Hepatocyte (in vitro differentiated cells): Measurements from ENCODE around the gene TFCP2L1.

Source experiments
- EZH2phosphoT487 ChIP-seq: fragments of 200-600 bp; sonication (generic); IDR thresholded peaks from one replicate; pipeline ENCODE4 v1.6.1; 2018; ENCODE audit warnings: antibody characterized with exemption, mild to moderate bottlenecking, low read depth, moderate library complexity; ENCODE audit not compliant: unreplicated experiment, severe bottlenecking
- TF ChIP-seq, protein P1 (sequence below): fragments of 200-600 bp; sonication (generic); IDR thresholded peaks from 2 replicates; pipeline ENCODE4 v1.5.1; 2016; ENCODE audit warnings: antibody characterized with exemption, mild to moderate bottlenecking; ENCODE audit not compliant: poor library complexity

DNA sequence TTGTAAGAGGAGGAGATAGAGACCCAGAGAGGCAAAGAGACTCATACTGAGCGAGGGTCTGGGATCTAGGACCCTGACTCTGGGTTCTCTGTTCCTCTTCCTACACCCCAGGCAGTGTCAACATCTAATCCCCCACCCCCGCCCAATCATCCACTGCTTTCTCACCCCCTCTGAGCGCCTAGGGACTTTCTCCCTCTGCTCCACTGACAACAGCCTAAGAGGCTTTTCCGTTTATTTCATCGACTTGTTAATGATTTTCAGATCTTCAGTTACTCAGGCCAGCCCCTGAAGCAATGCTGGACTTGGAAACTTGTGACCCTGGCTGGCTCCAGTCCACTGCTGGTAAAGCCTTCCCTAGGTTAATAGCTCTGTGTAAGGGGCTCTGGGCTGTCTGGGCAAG lies 65.1 kb downstream of the TFCP2L1 start:
- TF ChIP-seq, protein P1, sequence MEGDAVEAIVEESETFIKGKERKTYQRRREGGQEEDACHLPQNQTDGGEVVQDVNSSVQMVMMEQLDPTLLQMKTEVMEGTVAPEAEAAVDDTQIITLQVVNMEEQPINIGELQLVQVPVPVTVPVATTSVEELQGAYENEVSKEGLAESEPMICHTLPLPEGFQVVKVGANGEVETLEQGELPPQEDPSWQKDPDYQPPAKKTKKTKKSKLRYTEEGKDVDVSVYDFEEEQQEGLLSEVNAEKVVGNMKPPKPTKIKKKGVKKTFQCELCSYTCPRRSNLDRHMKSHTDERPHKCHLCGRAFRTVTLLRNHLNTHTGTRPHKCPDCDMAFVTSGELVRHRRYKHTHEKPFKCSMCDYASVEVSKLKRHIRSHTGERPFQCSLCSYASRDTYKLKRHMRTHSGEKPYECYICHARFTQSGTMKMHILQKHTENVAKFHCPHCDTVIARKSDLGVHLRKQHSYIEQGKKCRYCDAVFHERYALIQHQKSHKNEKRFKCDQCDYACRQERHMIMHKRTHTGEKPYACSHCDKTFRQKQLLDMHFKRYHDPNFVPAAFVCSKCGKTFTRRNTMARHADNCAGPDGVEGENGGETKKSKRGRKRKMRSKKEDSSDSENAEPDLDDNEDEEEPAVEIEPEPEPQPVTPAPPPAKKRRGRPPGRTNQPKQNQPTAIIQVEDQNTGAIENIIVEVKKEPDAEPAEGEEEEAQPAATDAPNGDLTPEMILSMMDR, result no peak
- TF ChIP-seq EZH2phosphoT487, result no peak
